Kidney (tissue), 14 donors: ENCODE data around the gene CTNND2. TPM values are rescaled to one million over a fixed set of nuclear protein-coding genes. Genes with fewer than 3 reads are reported as not detected.

Source experiments
- DNase-seq, 5 donors: peaks; one replicate each; pipeline ENCODE4 v3.0.0-alpha.2; 2013 to 2020
- FAIRE-seq: peaks from 2 replicates; lab custom pipeline; 2012; peaks lifted over from hg19 to GRCh38; lab: Jason Lieb, UNC
- H3K27ac ChIP-seq, 2 donors: one replicate each; pipeline ENCODE4 v1.7.0; 2013; ENCODE audit warnings: low read depth in 2 of 2, low read length in 2 of 2, inconsistent platforms in 1 of 2
- H3K27me3 ChIP-seq: one replicate; pipeline ENCODE4 v1.7.1; 2013; ENCODE audit warnings: low read length, inconsistent platforms; ENCODE audit not compliant: control insufficient read depth, insufficient read depth
- H3K36me3 ChIP-seq, 3 donors: one replicate each; pipeline versions ENCODE4 v1.7.0 to v1.7.1; 2013; ENCODE audit warnings: low read length in 3 of 3, control low read depth in 1 of 3, inconsistent platforms in 1 of 3; ENCODE audit not compliant: insufficient read depth in 3 of 3, control insufficient read depth in 2 of 3
- H3K4me1 ChIP-seq, 3 donors: one replicate each; pipeline versions ENCODE4 v1.7.0 to v1.7.1; 2013; ENCODE audit warnings: low read length in 3 of 3, inconsistent platforms in 1 of 3, low read depth in 1 of 3; ENCODE audit not compliant: control insufficient read depth in 2 of 3, insufficient read depth in 2 of 3
- H3K4me3 ChIP-seq, 3 donors: one replicate each; pipeline versions ENCODE4 v1.7.0 to v1.8.1; 2013; ENCODE audit warnings: low read length in 3 of 3, control low read depth in 1 of 3, inconsistent platforms in 1 of 3
- H3K9ac ChIP-seq, 3 donors: one replicate each; pipeline versions ENCODE4 v1.7.0 to v1.7.1; 2013; ENCODE audit warnings: low read length in 3 of 3, control low read depth in 1 of 3, inconsistent platforms in 1 of 3
- H3K9me3 ChIP-seq, 3 donors: one replicate each; pipeline versions ENCODE4 v1.7.0 to v1.7.1; 2013; ENCODE audit warnings: low read length in 3 of 3, control low read depth in 1 of 3, inconsistent platforms in 1 of 3; ENCODE audit not compliant: control insufficient read depth in 2 of 3, insufficient read depth in 1 of 3
- intact Hi-C: fragments of 100-400 bp; cut with DNase I; formaldehyde crosslinking; loops from one replicate; pipeline ENCODE4 v1.11.1; 2022
- polyA plus RNA-seq: library from polyadenylated mRNA; stranded (reverse); fragments of 350-450 nt; fragmentation: Illumina TruSeq; extraction: RNeasy Lipid Tissue Mini Kit (QIAGEN cat#74804); gene quantifications from one replicate; pipeline ENCODE4 v1.2.3, GENCODE V29; 2014; ENCODE audit warnings: low read depth, low replicate concordance; ENCODE audit not compliant: insufficient read depth
- total RNA-seq: library from RNA; stranded (reverse); fragmentation: NEBNext Ultra II Directional; extraction: Animal tissue kit (Norgen Biotek cat#: 25700); gene quantifications from one replicate; pipeline ENCODE4 v1.2.1, GENCODE V29; 2021
- TF ChIP-seq, protein P1 (sequence below): IDR thresholded peaks from 3 replicates; pipeline ENCODE4 v1.5.1; 2012; ENCODE audit warnings: mild to moderate bottlenecking, moderate library complexity, borderline replicate concordance; ENCODE audit not compliant: insufficient read depth; ENCODE audit errors: extremely low read depth
- donor health status: control.
- donor health status: control.
- donor health status: control.
- donor health status: control.
- donor health status: control.
- donor health status: DM: yes; HTN: yes; CAD: no.
- donor health status: Normal renal cell carcinoma (clear cell type).

Gene CTNND2
- total and polyA plus RNA-seq, 2 donors from 2014 or later = 0.15 to 0.79 TPM

- no peaks in the 10 kb centered on the region for H3K4me1 ChIP-seq
- no peaks in the 10 kb centered on the region for H3K36me3 ChIP-seq
- DNase-seq (no peak), FAIRE-seq (no peak)
- H3K27me3 ChIP-seq = no peaks in the 10 kb centered on the region
- no peaks in the 10 kb centered on the region for H3K9me3 ChIP-seq
- H3K9ac ChIP-seq = no peak overlapping the region
- TF ChIP-seq, protein P1, sequence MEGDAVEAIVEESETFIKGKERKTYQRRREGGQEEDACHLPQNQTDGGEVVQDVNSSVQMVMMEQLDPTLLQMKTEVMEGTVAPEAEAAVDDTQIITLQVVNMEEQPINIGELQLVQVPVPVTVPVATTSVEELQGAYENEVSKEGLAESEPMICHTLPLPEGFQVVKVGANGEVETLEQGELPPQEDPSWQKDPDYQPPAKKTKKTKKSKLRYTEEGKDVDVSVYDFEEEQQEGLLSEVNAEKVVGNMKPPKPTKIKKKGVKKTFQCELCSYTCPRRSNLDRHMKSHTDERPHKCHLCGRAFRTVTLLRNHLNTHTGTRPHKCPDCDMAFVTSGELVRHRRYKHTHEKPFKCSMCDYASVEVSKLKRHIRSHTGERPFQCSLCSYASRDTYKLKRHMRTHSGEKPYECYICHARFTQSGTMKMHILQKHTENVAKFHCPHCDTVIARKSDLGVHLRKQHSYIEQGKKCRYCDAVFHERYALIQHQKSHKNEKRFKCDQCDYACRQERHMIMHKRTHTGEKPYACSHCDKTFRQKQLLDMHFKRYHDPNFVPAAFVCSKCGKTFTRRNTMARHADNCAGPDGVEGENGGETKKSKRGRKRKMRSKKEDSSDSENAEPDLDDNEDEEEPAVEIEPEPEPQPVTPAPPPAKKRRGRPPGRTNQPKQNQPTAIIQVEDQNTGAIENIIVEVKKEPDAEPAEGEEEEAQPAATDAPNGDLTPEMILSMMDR = no peak
- no peak overlapping the region for H3K4me3 ChIP-seq
- no peak overlapping the region for H3K27ac ChIP-seq
- intact Hi-C loops = no loop called here
Observed at GRCh38 chr5:10936081-10936855, 968.0 kb downstream of the CTNND2 start.

DNA sequence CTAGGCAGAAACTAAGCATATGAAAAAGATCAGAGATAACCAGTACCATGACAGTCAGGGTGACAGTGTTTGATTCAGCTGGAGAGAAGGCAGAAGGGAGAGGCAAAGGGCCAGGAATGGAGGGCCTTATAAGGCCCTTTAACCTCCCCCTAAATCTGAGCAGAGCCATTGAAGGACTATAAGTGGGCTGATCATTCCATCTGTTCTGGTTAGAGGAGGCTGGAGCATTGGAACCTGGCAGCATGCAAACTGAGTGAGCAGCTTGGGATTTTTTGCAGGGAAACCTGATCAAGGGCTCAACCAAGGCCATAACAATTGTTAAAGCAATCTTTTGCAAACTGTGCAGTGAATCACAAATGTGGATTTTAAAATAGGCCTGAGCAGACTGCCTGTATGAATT lies 968.7 kb downstream of the CTNND2 start:
- intact Hi-C loops = no loop called here
- Histone ChIP-seq H3K27me3 (no peaks in the 10 kb centered on the region), H3K9ac (no peak overlapping the region), H3K27ac (no peak overlapping the region), H3K36me3 (no peaks in the 10 kb centered on the region), H3K9me3 (no peaks in the 10 kb centered on the region), H3K4me1 (no peaks in the 10 kb centered on the region), H3K4me3 (no peak overlapping the region)
- DNase-seq = no peak
- no peak for FAIRE-seq
- TF ChIP-seq, protein P1 = no peak

- TF ChIP-seq, protein P1 = no peak
- Histone ChIP-seq H3K9ac (no peak overlapping the region), H3K27ac (no peak overlapping the region), H3K9me3 (peaks cover 0 to 5% (median 0%) of the 10 kb centered on the region in 3 donors), H3K36me3 (no peaks in the 10 kb centered on the region), H3K27me3 (no peaks in the 10 kb centered on the region), H3K4me3 (no peak overlapping the region), H3K4me1 (no peaks in the 10 kb centered on the region)
- peak in 2 of 5 donors; percentile 6 to 26 for DNase-seq
- intact Hi-C loops = no loop called here
- FAIRE-seq = no peak
Observed at GRCh38 chr5:10934783-10935355, 969.4 kb downstream of the CTNND2 start.
